Esophagus squamous epithelium (tissue), 4 donors: ENCODE results near the gene SMC2.

Experiments used
- POLR2A ChIP-seq, 4 donors: fragments of 450-650 bp; IDR thresholded peaks; one replicate each; pipeline ENCODE4 v1.6.1; 2017; ENCODE audit warnings: antibody characterized with exemption in 4 of 4, mild to moderate bottlenecking in 4 of 4, moderate library complexity in 3 of 4
- TF ChIP-seq, protein P1 (sequence below), 6 experiments: fragments of 450-650 bp in 4 of 6; fragments of 200-600 bp in 2 of 6; sonication (generic) in 2 of 6; IDR thresholded peaks; one replicate each; pipeline ENCODE4 v1.5.1; 2016 to 2019; ENCODE audit warnings: antibody characterized with exemption in 6 of 6, mild to moderate bottlenecking in 4 of 6, moderate library complexity in 4 of 6

DNA sequence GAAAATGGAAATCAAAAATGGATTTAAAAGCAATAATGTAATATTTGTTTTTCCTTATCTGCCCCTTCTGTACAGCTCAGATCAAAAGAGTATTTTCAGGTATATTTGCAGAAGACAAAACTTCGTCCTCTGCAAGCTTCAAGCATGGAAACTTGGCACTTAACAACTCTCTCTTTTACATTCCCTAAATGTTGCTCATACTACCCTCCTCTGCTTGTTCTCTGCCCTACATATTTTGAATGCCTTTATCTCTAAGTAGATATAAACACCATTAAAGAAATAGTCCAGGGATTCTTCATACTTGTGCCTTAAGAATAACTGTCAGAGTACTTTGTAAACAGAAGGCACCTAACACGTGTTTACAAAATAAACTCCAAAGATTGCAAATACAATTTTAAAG lies 19.2 kb upstream of the SMC2 start:
- TF ChIP-seq, protein P1, sequence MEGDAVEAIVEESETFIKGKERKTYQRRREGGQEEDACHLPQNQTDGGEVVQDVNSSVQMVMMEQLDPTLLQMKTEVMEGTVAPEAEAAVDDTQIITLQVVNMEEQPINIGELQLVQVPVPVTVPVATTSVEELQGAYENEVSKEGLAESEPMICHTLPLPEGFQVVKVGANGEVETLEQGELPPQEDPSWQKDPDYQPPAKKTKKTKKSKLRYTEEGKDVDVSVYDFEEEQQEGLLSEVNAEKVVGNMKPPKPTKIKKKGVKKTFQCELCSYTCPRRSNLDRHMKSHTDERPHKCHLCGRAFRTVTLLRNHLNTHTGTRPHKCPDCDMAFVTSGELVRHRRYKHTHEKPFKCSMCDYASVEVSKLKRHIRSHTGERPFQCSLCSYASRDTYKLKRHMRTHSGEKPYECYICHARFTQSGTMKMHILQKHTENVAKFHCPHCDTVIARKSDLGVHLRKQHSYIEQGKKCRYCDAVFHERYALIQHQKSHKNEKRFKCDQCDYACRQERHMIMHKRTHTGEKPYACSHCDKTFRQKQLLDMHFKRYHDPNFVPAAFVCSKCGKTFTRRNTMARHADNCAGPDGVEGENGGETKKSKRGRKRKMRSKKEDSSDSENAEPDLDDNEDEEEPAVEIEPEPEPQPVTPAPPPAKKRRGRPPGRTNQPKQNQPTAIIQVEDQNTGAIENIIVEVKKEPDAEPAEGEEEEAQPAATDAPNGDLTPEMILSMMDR (IDR thresholded peaks at IDR 0.05), result no peak
- TF ChIP-seq POLR2A (IDR thresholded peaks at IDR 0.05), result no peak
